Tibial nerve (tissue), 4 donors: ENCODE results near the gene ACOXL.

ENCODE experiments used
- CTCF ChIP-seq, 5 experiments: fragments of 200-600 bp in 3 of 5; fragments of 450-650 bp in 2 of 5; sonication (generic) in 3 of 5; IDR thresholded peaks; one replicate each; pipeline ENCODE4 v1.5.1; 2016 to 2019; ENCODE audit warnings: antibody characterized with exemption in 5 of 5, mild to moderate bottlenecking in 3 of 5, moderate library complexity in 2 of 5
- EP300 ChIP-seq, 2 donors: sonication (generic); formaldehyde crosslinking; IDR thresholded peaks; one replicate each; pipeline ENCODE4 v1.6.1; 2017; ENCODE audit warnings: antibody characterized with exemption in 2 of 2, mild to moderate bottlenecking in 1 of 2
- POLR2A ChIP-seq, 2 donors: fragments of 450-650 bp; IDR thresholded peaks; one replicate each; pipeline ENCODE4 v1.6.1; 2017; ENCODE audit warnings: antibody characterized with exemption in 2 of 2, mild to moderate bottlenecking in 2 of 2, moderate library complexity in 2 of 2

DNA sequence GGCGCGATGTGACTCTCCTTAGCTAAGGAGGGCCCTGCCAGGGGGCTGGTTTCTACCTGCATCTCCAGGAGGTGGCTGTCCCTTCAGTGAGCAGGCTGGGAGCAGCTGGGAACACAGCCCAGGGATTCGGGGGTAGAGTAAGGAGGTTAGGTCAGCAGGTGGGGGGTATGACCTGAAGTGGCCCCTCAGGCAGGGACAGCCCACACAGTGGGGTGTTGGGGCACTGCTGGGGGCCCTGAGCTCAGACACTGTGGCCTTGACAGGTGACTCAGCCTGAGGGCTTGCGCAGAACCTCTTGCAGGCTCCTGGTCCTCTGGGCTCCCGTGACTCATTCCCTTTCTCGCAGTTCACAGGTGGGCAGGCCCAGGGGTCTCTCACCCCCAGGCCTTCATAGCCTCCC lies 202.6 kb downstream of the ACOXL start:
- TF ChIP-seq POLR2A (IDR thresholded peaks at IDR 0.05) (no peak), CTCF (IDR thresholded peaks at IDR 0.05) (no peak), EP300 (IDR thresholded peaks at IDR 0.05) (no peak)
